Left lung (tissue), 10 donors: ENCODE results near the gene PSEN2. TPM values are rescaled to one million over a fixed set of nuclear protein-coding genes. Genes with fewer than 3 reads are reported as not detected.
A peak's percentile ranks its signal among the peaks of the same experiment; 100 is the strongest.

ENCODE experiments used
- ATAC-seq: fragments of 200-7000 bp; cut with Tn5 transposase; one replicate; pipeline ENCODE4 v1.9.1; 2020; ENCODE audit warnings: moderate library complexity
- DNase-seq, 4 donors: peaks; one replicate each; pipeline ENCODE4 v3.0.0-alpha.2; 2013 to 2020
- H3K27ac ChIP-seq, 2 donors: fragments of 200-600 bp; sonication (generic) in 1 of 2; one replicate each; pipeline versions ENCODE4 v1.5.0 to v1.8.0; 2020 to 2021
- H3K27me3 ChIP-seq, 2 donors: fragments of 200-600 bp; sonication (generic) in 1 of 2; one replicate each; pipeline versions ENCODE4 v1.5.0 to v1.8.0; 2020 to 2021
- H3K36me3 ChIP-seq, 2 donors: fragments of 200-600 bp; sonication (generic) in 1 of 2; one replicate each; pipeline versions ENCODE4 v1.5.0 to v1.8.0; 2020 to 2021
- H3K4me1 ChIP-seq, 2 donors: fragments of 200-600 bp; one replicate each; pipeline ENCODE4 v1.8.0; 2021
- H3K4me3 ChIP-seq, 2 donors: fragments of 200-600 bp; sonication (generic) in 1 of 2; one replicate each; pipeline versions ENCODE4 v1.5.0 to v1.8.0; 2020 to 2021; ENCODE audit warnings: mild to moderate bottlenecking in 1 of 2
- H3K9me3 ChIP-seq, 2 donors: fragments of 200-600 bp; sonication (generic) in 1 of 2; one replicate each; pipeline versions ENCODE4 v1.5.0 to v1.8.0; 2020 to 2021
- CTCF ChIP-seq, 2 donors: fragments of 200-600 bp; sonication (generic) in 1 of 2; IDR thresholded peaks; one replicate each; pipeline versions ENCODE4 v1.5.0 to v1.8.0; 2021; ENCODE audit warnings: antibody characterized with exemption in 2 of 2
- intact Hi-C, 2 donors: fragments of 100-400 bp; cut with DNase I; formaldehyde crosslinking; loops; one replicate each; pipeline versions ENCODE4 v1.11.2 to v1.14.2; 2022
- polyA plus RNA-seq, 6 donors: library from polyadenylated mRNA; unstranded; fragments of 120-200 nt; gene quantifications; one replicate each; pipeline ENCODE4 v1.2.1, GENCODE V29; 2013; ENCODE audit not compliant: insufficient read length in 6 of 6
- total RNA-seq, 2 donors: library from RNA; stranded (reverse); fragmentation: NEBNext Ultra II Directional; extraction: Animal tissue kit (Norgen Biotek cat#: 25700); gene quantifications; one replicate each; pipeline ENCODE4 v1.2.1, GENCODE V29; 2021
- donor health status: DM: no; HTN: yes; CAD: no.
- donor health status: DM: no; HTN: no; CAD: no.

PSEN2 gene
- total and polyA plus RNA-seq, 8 donors, result 9.2 to 24.8 (median 11.5) TPM

GRCh38 chr1:226871636-226872327 is 1.4 kb downstream of the PSEN2 start:
- TF ChIP-seq CTCF (IDR thresholded peaks at IDR 0.05), result no peak
- ATAC-seq (no peak), DNase-seq (no peak)
- Histone ChIP-seq H3K27me3 (peaks cover 0 to 18% of the 10 kb centered on the region in 2 donors), H3K36me3 (no peaks in the 10 kb centered on the region), H3K4me3 (peak overlapping the region; percentile 63 to 69), H3K9me3 (no peaks in the 10 kb centered on the region), H3K27ac (no peak overlapping the region), H3K4me1 (peaks cover 8 to 24% of the 10 kb centered on the region in 2 donors)
- intact Hi-C loops, result no loop called here

- ATAC-seq (no peak), DNase-seq (no peak)
- no peak for TF ChIP-seq CTCF (IDR thresholded peaks at IDR 0.05)
- no peak overlapping the region for H3K27ac ChIP-seq
- H3K4me1 ChIP-seq, result peaks cover 8 to 24% of the 10 kb centered on the region in 2 donors
- peaks cover 0 to 18% of the 10 kb centered on the region in 2 donors for H3K27me3 ChIP-seq
- no peak overlapping the region for H3K4me3 ChIP-seq
- H3K9me3 ChIP-seq, result no peaks in the 10 kb centered on the region
- no peaks in the 10 kb centered on the region for H3K36me3 ChIP-seq
- intact Hi-C loops, result no loop called here
Observed at GRCh38 chr1:226872437-226872836, 2.0 kb downstream of the PSEN2 start.

- H3K4me1 ChIP-seq, result peaks cover 8 to 24% of the 10 kb centered on the region in 2 donors
- H3K27ac ChIP-seq, result no peak overlapping the region
- H3K27me3 ChIP-seq, result peaks cover 0 to 18% of the 10 kb centered on the region in 2 donors
- no peak overlapping the region for H3K4me3 ChIP-seq
- ATAC-seq, result no peak
- H3K36me3 ChIP-seq, result peaks cover 0 to 3% of the 10 kb centered on the region in 2 donors
- no peak for DNase-seq
- intact Hi-C loops, result no loop called here
- TF ChIP-seq CTCF (IDR thresholded peaks at IDR 0.05), result no peak
- H3K9me3 ChIP-seq, result no peaks in the 10 kb centered on the region
Observed at GRCh38 chr1:226873771-226874578, 3.6 kb downstream of the PSEN2 start.

- Histone ChIP-seq H3K4me3 (no peak overlapping the region), H3K36me3 (peaks cover 0 to 8% of the 10 kb centered on the region in 2 donors), H3K9me3 (no peaks in the 10 kb centered on the region), H3K27ac (no peak overlapping the region), H3K4me1 (peaks cover 8 to 24% of the 10 kb centered on the region in 2 donors), H3K27me3 (peaks cover 0 to 18% of the 10 kb centered on the region in 2 donors)
- DNase-seq, result no peak
- intact Hi-C loops, result no loop called here
- no peak for ATAC-seq
- TF ChIP-seq CTCF (IDR thresholded peaks at IDR 0.05), result no peak
Observed at GRCh38 chr1:226874579-226875425, 4.4 kb downstream of the PSEN2 start.
